Activated CD4-positive, alpha-beta T cell treated with anti-CD3 and anti-CD28 coated beads for 36 hours (primary cell): ENCODE data around the gene MRPS10. TPM values are rescaled to one million over a fixed set of nuclear protein-coding genes. Genes with fewer than 3 reads are reported as not detected.
A peak's percentile ranks its signal among the peaks of the same experiment; 100 is the strongest.
"Not testable (repeated sequence)": the region's sequence is repeated elsewhere in the genome, so short reads cannot be mapped to it uniquely, and the experiment has no call there.

ENCODE experiments used
- ATAC-seq: fragments of 200-7000 bp; cut with Tn5 transposase; one replicate; pipeline ENCODE4 v1.10.0; 2021; ENCODE audit warnings: mild to moderate bottlenecking, moderate library complexity
- CTCF ChIA-PET: fragments of 350-600 bp; sonication (Branson Sonifier 250); formaldehyde crosslinking; loops from one replicate; lab custom pipeline; 2021; ENCODE audit warnings: antibody characterized with exemption; lab: Charles Lee
- POLR2A ChIA-PET: fragments of 350-600 bp; sonication (Branson Sonifier 250); formaldehyde crosslinking; loops from one replicate; lab custom pipeline; 2021; ENCODE audit warnings: antibody characterized with exemption, inconsistent platforms; lab: Charles Lee
- DNase-seq: peaks from one replicate; pipeline ENCODE4 v3.0.0-alpha.2; 2020
- H3K27ac Mint-ChIP-seq: one replicate; pipeline ENCODE4 v1.8.0; 2021; ENCODE audit warnings: mixed read lengths
- H3K27me3 Mint-ChIP-seq: one replicate; pipeline ENCODE4 v1.8.0; 2021; ENCODE audit warnings: mixed read lengths
- H3K36me3 Mint-ChIP-seq: one replicate; pipeline ENCODE4 v1.8.0; 2021; ENCODE audit warnings: low read depth, mixed read lengths
- H3K4me1 Mint-ChIP-seq: one replicate; pipeline ENCODE4 v1.8.0; 2021; ENCODE audit warnings: mixed read lengths
- H3K4me3 Mint-ChIP-seq: one replicate; pipeline ENCODE4 v1.8.0; 2021; ENCODE audit warnings: mild to moderate bottlenecking, moderate library complexity, mixed read lengths
- H3K9me3 Mint-ChIP-seq: one replicate; pipeline ENCODE4 v1.8.0; 2021; ENCODE audit warnings: low read depth, mixed read lengths
- intact Hi-C, 2 experiments: fragments of 100-400 bp; cut with DNase I in 1 of 2; cut with micrococcal nuclease in 1 of 2; formaldehyde crosslinking; loops; one replicate each; pipeline versions ENCODE4 v1.14.2 to v1.15.1; 2022 to 2024; cut with DNase I, micrococcal nuclease
- total RNA-seq, 2 experiments: library from RNA; stranded (reverse); gene quantifications; one replicate each; pipeline ENCODE4 v1.2.3, GENCODE V29; 2021

Gene MRPS10
- total RNA-seq, 2 experiments from 2014 or later, result 35.2 to 36.2 TPM

DNA sequence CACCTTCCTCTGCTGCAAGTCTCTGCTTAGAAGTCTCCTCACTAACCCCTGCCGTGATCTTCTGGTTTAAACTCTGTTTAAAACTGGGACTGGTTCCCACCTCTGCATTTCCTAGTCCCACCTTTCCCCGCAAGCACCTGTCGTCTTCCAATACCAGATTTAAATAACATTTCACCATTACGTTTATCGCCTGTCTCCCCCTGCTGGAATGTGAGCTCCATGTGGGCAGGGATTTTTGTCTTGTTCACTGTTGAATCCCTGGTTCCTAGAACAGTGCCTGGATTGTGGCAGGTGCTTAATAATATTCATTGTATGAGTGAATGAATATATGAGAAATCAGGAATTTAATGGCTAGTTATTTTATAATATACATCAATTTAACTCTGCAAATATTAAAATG lies 41.8 kb downstream of the MRPS10 start:
- H3K4me3 Mint-ChIP-seq, result no peak overlapping the region
- no peak overlapping the region for H3K27ac Mint-ChIP-seq
- ATAC-seq (no peak), DNase-seq (peak; percentile 21)
- intact Hi-C loops, result no loop called here
- ChIA-PET POLR2A (no interaction called here), CTCF (interaction anchor here (0.7 to 1.0 kb wide), 4 partner anchors 34 to 371 kb away, joined by 3 to 7 read pairs (median 4); partner anchors contain the start of gene C6orf132)
- no peaks in the 10 kb centered on the region for H3K36me3 Mint-ChIP-seq
- no peaks in the 10 kb centered on the region for H3K9me3 Mint-ChIP-seq
- peaks cover 5% of the 10 kb centered on the region for H3K27me3 Mint-ChIP-seq
- peaks cover 11% of the 10 kb centered on the region for H3K4me1 Mint-ChIP-seq

DNA sequence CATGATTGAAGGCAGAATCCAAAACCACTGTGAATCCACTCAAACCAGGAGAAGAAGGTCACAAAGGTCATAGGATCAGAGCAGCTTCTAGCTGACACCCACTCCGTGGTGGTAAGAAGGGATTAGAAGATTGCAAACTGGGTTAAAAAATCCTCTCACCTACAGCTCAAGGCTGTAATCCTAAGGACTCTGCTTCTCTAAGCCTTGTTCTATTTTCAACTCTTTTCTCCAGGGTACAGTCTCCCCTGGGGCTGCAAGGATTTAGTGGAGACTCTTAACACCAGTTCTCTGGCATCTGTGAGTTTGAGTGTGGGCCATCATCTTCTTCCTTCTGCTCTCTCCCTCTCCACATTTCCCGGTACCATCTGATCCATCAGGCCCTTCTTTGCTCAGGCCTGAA lies 44.6 kb downstream of the MRPS10 start, which contains the start of gene GUCA1A:
Gene GUCA1A (plus strand): TSS at position 264 of the 400 bp plus-strand sequence. CDS start 250 bp downstream, outside the sequence.
- H3K9me3 Mint-ChIP-seq, result no peaks in the 10 kb centered on the region
- H3K4me3 Mint-ChIP-seq, result no peak within 1 kb of the TSS
- intact Hi-C loops, result no loop called here
- ChIA-PET POLR2A (no interaction called here), CTCF (interaction anchor here (0.6 kb wide), 1 partner anchor 72 kb away, joined by 3 read pairs; no protein-coding TSS in a partner anchor)
- H3K4me1 Mint-ChIP-seq, result no peaks in the 10 kb centered on the region
- DNase-seq (no peak), ATAC-seq (no peak)
- no peaks in the 10 kb centered on the region for H3K36me3 Mint-ChIP-seq
- H3K27me3 Mint-ChIP-seq, result no peaks in the 10 kb centered on the region
- H3K27ac Mint-ChIP-seq, result no peak within 1 kb of the TSS

- ATAC-seq, result no peak
- H3K9me3 Mint-ChIP-seq, result no peaks in the 10 kb centered on the region
- H3K4me3 Mint-ChIP-seq, result no peak overlapping the region
- intact Hi-C loops, result no loop called here
- CTCF ChIA-PET, result interaction anchor here (0.6 to 1.3 kb wide), 3 partner anchors 34 to 375 kb away, joined by 3 read pairs; no protein-coding TSS in a partner anchor
- H3K36me3 Mint-ChIP-seq, result no peaks in the 10 kb centered on the region
- DNase-seq, result no peak
- no peaks in the 10 kb centered on the region for H3K27me3 Mint-ChIP-seq
- POLR2A ChIA-PET, result no interaction called here
- H3K4me1 Mint-ChIP-seq, result no peaks in the 10 kb centered on the region
- H3K27ac Mint-ChIP-seq, result no peak overlapping the region
Measured at GRCh38 chr6:42171813-42172581, 45.7 kb downstream of the MRPS10 start.

- CTCF ChIA-PET, result interaction anchor here (0.9 to 2.4 kb wide), 7 partner anchors 10 to 378 kb away, joined by 3 to 7 read pairs (median 5); no protein-coding TSS in a partner anchor
- POLR2A ChIA-PET, H3K9me3 Mint-ChIP-seq: not testable (repeated sequence)
Measured at GRCh38 chr6:42169780-42170179, 47.9 kb downstream of the MRPS10 start.

DNA sequence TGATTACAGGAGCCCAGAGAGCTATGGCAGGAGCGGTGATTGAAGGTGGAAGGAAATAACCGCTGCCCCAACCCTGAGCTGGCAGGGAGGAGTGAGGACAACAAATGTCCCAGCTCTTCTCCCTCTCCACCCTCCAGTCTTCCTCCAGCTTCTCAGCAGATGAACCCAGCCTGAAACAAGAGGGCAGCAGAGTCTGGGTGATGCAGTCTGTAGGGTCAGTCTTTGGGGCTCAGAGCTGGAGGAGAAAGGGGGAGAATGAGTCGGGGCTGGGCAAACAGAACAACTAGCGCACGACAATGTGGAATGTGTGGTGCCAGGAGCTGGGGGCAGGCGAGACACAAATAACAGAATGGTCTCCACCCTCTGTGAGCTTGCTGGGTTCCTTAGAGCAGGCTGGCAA lies 49.0 kb downstream of the MRPS10 start:
- intact Hi-C loops, result loop anchor here in 1 of 2 experiments (5.0 kb wide), 1 partner anchor 61 kb away; no protein-coding TSS in a partner anchor
- H3K4me3 Mint-ChIP-seq, result no peak overlapping the region
- H3K27ac Mint-ChIP-seq, result no peak overlapping the region
- ChIA-PET POLR2A (interaction anchor here (0.6 kb wide), 1 partner anchor 345 kb away, joined by 7 read pairs; no protein-coding TSS in a partner anchor), CTCF (interaction anchor here (0.7 to 2.4 kb wide), 12 partner anchors 10 to 379 kb away, joined by 3 to 7 read pairs (median 4); no protein-coding TSS in a partner anchor)
- peaks cover 2% of the 10 kb centered on the region for H3K4me1 Mint-ChIP-seq
- DNase-seq (no peak), ATAC-seq (no peak)
- H3K27me3 Mint-ChIP-seq, result no peaks in the 10 kb centered on the region
- no peaks in the 10 kb centered on the region for H3K9me3 Mint-ChIP-seq
- H3K36me3 Mint-ChIP-seq, result no peaks in the 10 kb centered on the region

More at GRCh38 chr6:42169780-42170179, 47.9 kb downstream of the MRPS10 start:
- H3K4me3 Mint-ChIP-seq, H3K27me3 Mint-ChIP-seq, ATAC-seq, H3K4me1 Mint-ChIP-seq, DNase-seq, H3K36me3 Mint-ChIP-seq, H3K27ac Mint-ChIP-seq: not testable (repeated sequence)
- intact Hi-C loops, result loop anchor here in 1 of 2 experiments (5.0 kb wide), 1 partner anchor 62 kb away; no protein-coding TSS in a partner anchor

- ChIA-PET POLR2A (interaction anchor here (0.7 kb wide), 1 partner anchor 86 kb away, joined by 4 read pairs; no protein-coding TSS in a partner anchor), CTCF (interaction anchor here (0.5 to 1.7 kb wide), 6 partner anchors 12 to 382 kb away, joined by 3 to 6 read pairs (median 4); no protein-coding TSS in a partner anchor)
- ATAC-seq (peak; percentile 97), DNase-seq (peak; percentile 89)
- Mint-ChIP-seq H3K4me1 (peaks cover 2% of the 10 kb centered on the region), H3K27me3 (peaks cover 2% of the 10 kb centered on the region), H3K4me3 (no peak overlapping the region), H3K9me3 (no peaks in the 10 kb centered on the region), H3K36me3 (no peaks in the 10 kb centered on the region), H3K27ac (no peak overlapping the region)
- intact Hi-C loops, result loop anchor here (1.0 to 5.0 kb wide), 9 partner anchors 30 to 564 kb away; partner anchors contain the start of gene PRICKLE4 (in 2 of the 2)
Measured at GRCh38 chr6:42166444-42167141, 51.1 kb downstream of the MRPS10 start.

- POLR2A ChIA-PET, result no interaction called here
- ATAC-seq (no peak), DNase-seq (no peak)
- CTCF ChIA-PET, result interaction anchor here (0.7 to 1.2 kb wide), 7 partner anchors 9 to 378 kb away, joined by 3 to 6 read pairs (median 3); partner anchors contain the start of gene C6orf132
- Mint-ChIP-seq H3K9me3 (no peaks in the 10 kb centered on the region), H3K4me3 (no peak overlapping the region), H3K27me3 (peaks cover 5% of the 10 kb centered on the region), H3K36me3 (no peaks in the 10 kb centered on the region), H3K27ac (no peak overlapping the region), H3K4me1 (peaks cover 2% of the 10 kb centered on the region)
- intact Hi-C loops, result loop anchor here in 1 of 2 experiments (5.0 kb wide), 1 partner anchor 58 kb away; no protein-coding TSS in a partner anchor
Measured at GRCh38 chr6:42165016-42165415, 52.6 kb downstream of the MRPS10 start.

- CTCF ChIA-PET, result interaction anchor here (0.5 to 1.2 kb wide), 8 partner anchors 26 to 384 kb away, joined by 3 to 4 read pairs (median 3); no protein-coding TSS in a partner anchor
- H3K9me3 Mint-ChIP-seq, result no peaks in the 10 kb centered on the region
Measured at GRCh38 chr6:42163981-42164380, 53.7 kb downstream of the MRPS10 start.

GRCh38 chr6:42162812-42163211 lies 54.8 kb downstream of the MRPS10 start:
- POLR2A ChIA-PET, result interaction anchor here (0.6 kb wide), 1 partner anchor 91 kb away, joined by 3 read pairs; no protein-coding TSS in a partner anchor
- intact Hi-C loops, result no loop called here

More at GRCh38 chr6:42163981-42164380, 53.7 kb downstream of the MRPS10 start:
- no peak for DNase-seq
- no peaks in the 10 kb centered on the region for H3K36me3 Mint-ChIP-seq
- intact Hi-C loops, result no loop called here
- peaks cover 2% of the 10 kb centered on the region for H3K4me1 Mint-ChIP-seq
- POLR2A ChIA-PET, result no interaction called here
- ATAC-seq, result no peak
- no peak overlapping the region for H3K27ac Mint-ChIP-seq
- H3K4me3 Mint-ChIP-seq, result no peak overlapping the region
- H3K27me3 Mint-ChIP-seq, result peaks cover 5% of the 10 kb centered on the region

DNA sequence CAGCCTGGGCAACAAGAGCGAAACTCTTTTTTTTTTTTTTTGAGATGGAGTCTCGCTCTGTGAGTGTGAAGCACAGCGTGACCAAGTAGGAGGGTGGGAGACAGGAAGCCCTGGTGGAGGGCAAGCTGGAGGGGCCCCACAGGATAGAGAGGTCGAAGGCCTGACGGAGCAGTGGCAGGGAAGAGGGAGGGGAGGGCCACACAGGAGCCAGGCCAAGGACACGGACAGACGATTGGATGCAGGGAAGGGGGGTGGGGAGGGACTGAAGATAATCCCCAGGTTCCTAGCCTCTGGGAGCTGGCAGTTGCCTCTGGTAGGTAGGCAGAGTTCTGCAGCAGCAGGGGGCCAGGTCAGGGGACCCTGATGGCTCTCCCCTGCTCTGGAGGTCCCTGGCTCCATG lies 55.3 kb downstream of the MRPS10 start:
- H3K36me3 Mint-ChIP-seq, result no peaks in the 10 kb centered on the region
- ATAC-seq, result no peak
- CTCF ChIA-PET, result interaction anchor here (0.8 to 1.4 kb wide), 2 partner anchors 25 to 328 kb away, joined by 3 to 4 read pairs; no protein-coding TSS in a partner anchor

More at GRCh38 chr6:42162812-42163211, 54.8 kb downstream of the MRPS10 start:
- ATAC-seq, result no peak
- no peak overlapping the region for H3K27ac Mint-ChIP-seq
- CTCF ChIA-PET, result interaction anchor here (0.6 to 1.2 kb wide), 2 partner anchors 300 to 385 kb away, joined by 3 to 5 read pairs; no protein-coding TSS in a partner anchor
- DNase-seq, result no peak
- no peak overlapping the region for H3K4me3 Mint-ChIP-seq
- H3K27me3 Mint-ChIP-seq, result peaks cover 5% of the 10 kb centered on the region
- no peaks in the 10 kb centered on the region for H3K9me3 Mint-ChIP-seq
- peaks cover 2% of the 10 kb centered on the region for H3K4me1 Mint-ChIP-seq
- H3K36me3 Mint-ChIP-seq, result no peaks in the 10 kb centered on the region

More for the DNA sequence above, 55.3 kb downstream of the MRPS10 start:
- Mint-ChIP-seq H3K4me3 (no peak overlapping the region), H3K27ac (no peak overlapping the region), H3K9me3 (no peaks in the 10 kb centered on the region), H3K27me3 (peaks cover 5% of the 10 kb centered on the region), H3K4me1 (peaks cover 2% of the 10 kb centered on the region)
- POLR2A ChIA-PET, result no interaction called here
- DNase-seq, result no peak
- intact Hi-C loops, result no loop called here
